GM18511 (cell line): Measurements from ENCODE around the gene MSX1.
A peak's percentile ranks its signal among the peaks of the same experiment; 100 is the strongest.

Experiments
- ATAC-seq: cut with Tn5 transposase; IDR thresholded peaks from one replicate; pipeline ENCODE4 v1.9.1; 2021; ENCODE audit warnings: mild to moderate bottlenecking, moderate library complexity; ENCODE audit not compliant: unreplicated experiment

The MSX1 gene

GRCh38 chr4:4868758-4869723 lies 9.6 kb downstream of the MSX1 start:
- no peak for ATAC-seq

GRCh38 chr4:4869731-4870571 lies 10.5 kb downstream of the MSX1 start:
- ATAC-seq: peak; percentile 28

GRCh38 chr4:4870576-4871241 lies 11.2 kb downstream of the MSX1 start:
- ATAC-seq: no peak

DNA sequence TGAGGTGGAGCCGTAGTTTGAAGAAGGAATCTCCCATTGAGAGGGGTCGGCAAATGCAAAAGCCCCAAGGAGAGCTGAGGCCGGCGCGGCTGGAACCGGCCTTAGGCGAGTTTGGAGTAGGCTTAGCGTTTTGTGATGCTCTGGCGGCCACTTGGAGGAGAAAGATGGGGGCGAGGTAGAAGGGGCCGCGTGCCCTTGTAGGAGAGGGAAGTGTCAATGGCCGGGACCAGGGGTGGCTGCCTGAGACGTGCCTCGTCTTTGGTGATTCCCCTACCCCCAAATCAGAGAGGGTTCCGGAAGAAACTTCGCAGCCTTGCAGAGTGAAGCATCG lies 11.7 kb downstream of the MSX1 start:
- no peak for ATAC-seq

- no peak for ATAC-seq
These were observed 12.3 kb downstream of the MSX1 start for GRCh38 chr4:4871573-4872313.

GRCh38 chr4:4872314-4872903 lies 12.9 kb downstream of the MSX1 start:
- no peak for ATAC-seq

GRCh38 chr4:4873203-4873602 lies 13.7 kb downstream of the MSX1 start:
- no peak for ATAC-seq

DNA sequence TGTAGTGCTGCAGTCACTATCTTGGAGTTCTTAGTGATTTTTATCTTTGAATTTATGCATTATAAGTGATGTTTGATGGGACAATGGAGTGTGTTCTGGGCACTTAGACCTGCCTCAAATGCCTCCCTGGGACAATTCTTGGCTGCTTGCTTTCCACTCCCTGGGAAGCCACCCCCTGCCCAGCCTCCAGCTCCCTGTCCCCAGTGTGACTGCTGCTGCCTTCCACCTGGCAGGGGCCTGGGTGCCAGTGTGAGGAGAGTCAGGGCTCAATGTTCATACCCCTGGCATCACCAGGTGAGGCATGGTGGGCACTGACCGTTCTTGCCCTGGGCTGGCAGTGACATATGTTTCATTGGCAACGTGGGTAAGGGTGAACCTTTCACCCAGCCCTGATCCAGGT lies 14.8 kb downstream of the MSX1 start:
- no peak for ATAC-seq

GRCh38 chr4:4875147-4875546 lies 15.7 kb downstream of the MSX1 start:
- ATAC-seq: no peak

GRCh38 chr4:4875611-4876010 lies 16.1 kb downstream of the MSX1 start:
- no peak for ATAC-seq

DNA sequence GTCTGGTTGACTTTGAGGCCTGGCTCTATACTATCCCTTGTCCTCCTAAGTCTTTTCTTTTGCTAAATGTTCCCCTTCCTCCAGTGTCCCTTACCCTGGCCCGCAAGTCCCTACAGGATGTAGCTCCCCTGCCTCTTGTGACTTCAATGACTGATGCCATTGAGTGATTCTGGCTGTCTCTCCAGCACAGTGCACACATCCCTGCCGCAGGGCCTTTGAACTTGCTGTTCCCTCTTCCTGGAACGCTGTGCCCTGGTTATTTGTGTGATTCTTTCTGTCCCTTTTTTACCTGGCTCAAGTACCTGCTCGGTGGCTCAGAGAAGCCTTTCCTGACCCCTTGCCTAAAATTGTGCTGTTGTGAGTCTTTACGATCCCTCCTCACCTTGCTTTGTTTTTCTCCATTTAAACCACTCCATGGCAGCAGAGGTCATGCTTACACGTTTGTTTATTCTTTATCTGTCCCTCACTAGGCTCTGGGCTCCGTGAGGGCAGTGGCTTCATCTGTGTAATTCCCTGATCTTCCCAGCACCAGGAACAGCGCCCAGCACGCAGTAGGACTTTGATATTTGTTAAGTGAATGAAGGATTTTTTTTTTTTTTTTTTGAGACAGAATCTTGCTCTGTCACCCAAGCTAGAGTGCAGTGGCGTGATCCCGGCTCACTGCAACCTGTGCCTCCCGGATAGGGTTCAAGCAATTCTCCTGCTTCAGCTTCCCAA lies 17.6 kb downstream of the MSX1 start:
- ATAC-seq: no peak

- no peak for ATAC-seq
These were observed 21.0 kb downstream of the MSX1 start for GRCh38 chr4:4880492-4880891.

DNA sequence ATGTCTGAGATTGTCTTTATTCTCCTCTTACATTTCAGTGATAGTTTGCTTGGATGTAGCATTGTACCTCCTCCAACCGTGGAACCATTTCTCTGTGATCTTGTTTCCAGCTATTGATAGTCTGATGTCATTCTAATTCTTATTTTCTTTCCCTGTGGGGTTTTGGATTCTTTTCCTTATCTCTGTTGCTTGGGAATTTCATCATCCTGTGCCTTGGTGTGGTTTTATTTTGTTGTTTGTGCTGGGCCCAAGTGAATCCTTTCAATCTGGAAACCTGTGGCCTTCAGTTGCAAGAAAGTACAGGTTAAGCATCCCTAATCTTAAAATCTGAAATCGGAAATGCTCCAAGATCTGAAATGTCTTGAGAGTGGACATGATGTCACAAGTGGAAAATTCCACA lies 22.0 kb downstream of the MSX1 start:
- ATAC-seq: no peak

DNA sequence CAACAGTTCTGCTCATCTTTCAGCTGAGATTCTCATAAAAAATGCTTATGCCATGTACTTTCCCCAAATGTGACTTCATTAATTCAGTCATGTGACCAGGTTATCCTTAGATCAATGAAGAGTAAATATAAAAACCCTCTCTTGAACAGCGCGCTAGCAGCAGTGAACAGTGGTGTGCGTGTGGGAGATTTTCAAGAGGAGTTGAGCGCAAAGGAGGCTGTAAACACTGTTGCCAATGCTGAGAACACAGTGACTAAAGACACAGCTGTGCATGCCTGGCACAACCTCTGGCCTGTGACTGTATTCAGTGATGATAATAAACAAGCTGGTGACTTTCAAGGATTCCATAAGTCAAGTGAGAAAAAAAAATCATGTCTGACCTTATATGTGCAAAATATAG lies 25.1 kb downstream of the MSX1 start:
- no peak for ATAC-seq

GRCh38 chr4:4887426-4887825 lies 28.0 kb downstream of the MSX1 start:
- ATAC-seq: no peak

DNA sequence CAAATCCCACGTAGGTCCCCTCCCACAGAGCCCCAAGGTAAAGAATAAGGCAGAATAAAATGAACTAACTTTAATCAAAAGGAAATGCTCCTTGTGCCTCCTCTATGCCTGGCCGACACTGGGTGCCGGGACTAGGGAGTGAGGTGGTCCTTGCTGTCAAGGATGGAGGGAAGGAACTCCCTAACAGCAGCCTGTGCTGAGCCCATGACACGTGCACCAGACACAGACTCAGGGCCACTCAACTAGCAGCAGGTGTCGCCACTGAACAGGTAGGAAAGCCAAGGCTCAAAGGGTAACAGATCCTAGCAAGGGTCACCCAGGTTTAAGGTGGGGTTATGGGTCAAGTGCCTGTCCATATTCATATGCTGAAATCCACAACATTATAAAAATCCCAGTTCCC lies 29.2 kb downstream of the MSX1 start:
- ATAC-seq: no peak

DNA sequence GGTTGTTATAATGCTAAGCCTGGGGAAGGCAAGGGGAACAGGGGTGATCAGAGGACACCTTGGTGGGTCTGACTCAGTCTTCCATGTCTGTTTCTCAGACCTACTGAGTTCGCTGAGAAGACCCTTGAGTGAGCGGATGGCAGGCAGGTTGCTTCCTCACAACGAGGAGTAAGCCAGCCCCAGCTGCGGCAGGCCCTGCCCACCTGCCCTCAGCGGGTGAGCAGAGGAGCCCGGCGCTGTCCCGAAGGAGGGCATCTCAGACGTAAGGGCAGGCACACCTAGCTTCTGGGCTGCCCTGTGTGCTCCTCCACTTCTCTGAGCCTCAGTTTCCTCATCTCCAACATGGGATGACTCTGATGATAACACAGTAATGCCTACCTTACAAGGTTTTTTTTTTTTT lies 30.3 kb downstream of the MSX1 start:
- ATAC-seq: no peak

GRCh38 chr4:4890574-4891255 lies 31.2 kb downstream of the MSX1 start:
- no peak for ATAC-seq

DNA sequence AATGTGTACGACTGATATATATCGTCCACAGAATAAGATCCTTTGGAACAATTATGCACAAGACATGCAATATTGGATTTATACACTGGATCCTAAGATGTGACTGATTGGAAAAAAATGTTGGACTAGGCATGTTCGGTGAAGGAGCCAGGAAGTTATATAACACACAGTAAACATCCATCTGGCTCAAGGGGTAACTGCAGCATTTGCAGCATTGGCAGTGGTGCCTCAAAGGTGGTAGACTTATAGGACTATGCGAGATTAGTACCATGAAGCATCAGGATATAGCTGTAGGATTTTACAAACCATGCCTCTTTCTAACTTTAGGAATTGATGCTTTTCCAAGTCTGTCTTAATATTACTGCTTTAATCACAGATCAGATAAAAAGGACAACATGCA lies 34.3 kb downstream of the MSX1 start:
- ATAC-seq: no peak
